ENCODE results near the gene CDK6. TPM values are rescaled to one million over a fixed set of nuclear protein-coding genes. Genes with fewer than 3 reads are reported as not detected.

CDK6 gene
- total RNA-seq, 2 donors from 2014 or later: 28.5 to 36.6 TPM

DNA sequence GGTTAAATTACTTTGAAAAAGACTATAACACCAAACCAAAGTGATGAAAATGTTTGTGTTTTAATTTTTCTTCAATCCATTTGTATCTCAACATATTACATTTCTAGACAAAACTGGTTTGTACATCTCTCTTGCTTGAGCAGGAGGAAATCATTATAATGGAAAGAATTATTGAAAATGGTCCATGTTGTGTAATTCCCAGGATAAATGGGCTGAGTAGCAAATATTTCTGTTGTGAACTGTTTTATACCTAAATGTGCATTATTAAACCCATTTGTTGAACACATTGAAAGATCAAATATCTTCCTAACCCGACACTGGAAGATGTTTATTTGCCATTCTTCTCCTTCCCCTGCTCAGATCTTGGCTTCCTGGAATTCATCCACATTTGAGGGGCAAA, 14.1 kb upstream of the CDK6 start:
- no peaks in the 10 kb centered on the region for H3K27me3 Mint-ChIP-seq (ENCODE audit: insufficient read depth)
- Histone ChIP-seq H3K36me3 (ENCODE audit: control insufficient read depth, insufficient read depth, low read length) (no peaks in the 10 kb centered on the region), H3K4me1 (ENCODE audit: control insufficient read depth, insufficient read depth, low read length) (peaks cover 17% of the 10 kb centered on the region), H3K9me3 (ENCODE audit: control insufficient read depth, low read length) (no peaks in the 10 kb centered on the region), H3K27ac (ENCODE audit: low read depth, low read length) (no peak overlapping the region), H3K9ac (ENCODE audit: extremely low read depth, low read length, poor library complexity, severe bottlenecking) (no peak overlapping the region), H3K4me3 (ENCODE audit: low read length) (no peak overlapping the region), H3K27me3 (ENCODE audit: control insufficient read depth, insufficient read depth, low read length, poor library complexity, severe bottlenecking) (no peaks in the 10 kb centered on the region)
- no peaks in the 10 kb centered on the region for H3K36me3 Mint-ChIP-seq (ENCODE audit: low read depth)
- H3K27ac Mint-ChIP-seq: no peak overlapping the region
- no peaks in the 10 kb centered on the region for H3K9me3 Mint-ChIP-seq
- peaks cover 20% of the 10 kb centered on the region for H3K4me1 Mint-ChIP-seq
- TF ChIP-seq, protein P1, sequence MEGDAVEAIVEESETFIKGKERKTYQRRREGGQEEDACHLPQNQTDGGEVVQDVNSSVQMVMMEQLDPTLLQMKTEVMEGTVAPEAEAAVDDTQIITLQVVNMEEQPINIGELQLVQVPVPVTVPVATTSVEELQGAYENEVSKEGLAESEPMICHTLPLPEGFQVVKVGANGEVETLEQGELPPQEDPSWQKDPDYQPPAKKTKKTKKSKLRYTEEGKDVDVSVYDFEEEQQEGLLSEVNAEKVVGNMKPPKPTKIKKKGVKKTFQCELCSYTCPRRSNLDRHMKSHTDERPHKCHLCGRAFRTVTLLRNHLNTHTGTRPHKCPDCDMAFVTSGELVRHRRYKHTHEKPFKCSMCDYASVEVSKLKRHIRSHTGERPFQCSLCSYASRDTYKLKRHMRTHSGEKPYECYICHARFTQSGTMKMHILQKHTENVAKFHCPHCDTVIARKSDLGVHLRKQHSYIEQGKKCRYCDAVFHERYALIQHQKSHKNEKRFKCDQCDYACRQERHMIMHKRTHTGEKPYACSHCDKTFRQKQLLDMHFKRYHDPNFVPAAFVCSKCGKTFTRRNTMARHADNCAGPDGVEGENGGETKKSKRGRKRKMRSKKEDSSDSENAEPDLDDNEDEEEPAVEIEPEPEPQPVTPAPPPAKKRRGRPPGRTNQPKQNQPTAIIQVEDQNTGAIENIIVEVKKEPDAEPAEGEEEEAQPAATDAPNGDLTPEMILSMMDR (conservative IDR thresholded peaks at IDR 0.05): no peak
- WGBS, 2 experiments (ENCODE audit: insufficient coverage in 1 of 2, insufficient read length in 1 of 2): 80 to 93% methylated on average over 1 of the region's 1 CpG
- H3K4me3 Mint-ChIP-seq: no peak overlapping the region
- DNase-seq: no peak

DNA sequence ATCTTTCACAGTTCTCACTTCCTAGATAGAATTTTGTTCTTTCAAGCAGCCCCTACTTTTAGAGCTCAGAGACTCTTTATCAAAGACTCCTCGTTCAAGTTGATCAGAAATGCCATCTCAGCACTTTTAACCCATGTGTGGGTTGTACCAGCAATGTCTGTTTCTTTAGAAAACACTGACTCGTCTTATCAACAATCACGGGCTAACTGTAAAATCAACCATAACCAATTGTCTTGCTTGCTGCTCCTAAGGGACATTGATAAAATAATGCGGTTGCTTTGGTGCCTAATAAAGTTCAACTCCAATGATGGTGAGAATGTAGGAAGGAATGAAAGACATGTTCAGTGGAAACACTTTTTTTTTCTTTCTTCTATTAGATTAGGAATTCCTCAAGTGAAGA, 12.9 kb upstream of the CDK6 start:
- DNase-seq: no peak
- H3K9ac ChIP-seq (ENCODE audit: extremely low read depth, low read length, poor library complexity, severe bottlenecking): no peak overlapping the region
- Mint-ChIP-seq H3K27ac (no peak overlapping the region), H3K27me3 (ENCODE audit: insufficient read depth) (no peaks in the 10 kb centered on the region), H3K9me3 (no peaks in the 10 kb centered on the region), H3K4me3 (no peak overlapping the region), H3K4me1 (peaks cover 10% of the 10 kb centered on the region), H3K36me3 (ENCODE audit: low read depth) (no peaks in the 10 kb centered on the region)
- TF ChIP-seq, protein P1 (conservative IDR thresholded peaks at IDR 0.05): no peak
- no peak overlapping the region for H3K4me3 ChIP-seq (ENCODE audit: low read length)
- H3K9me3 ChIP-seq (ENCODE audit: control insufficient read depth, low read length): no peaks in the 10 kb centered on the region
- no peaks in the 10 kb centered on the region for H3K27me3 ChIP-seq (ENCODE audit: control insufficient read depth, insufficient read depth, low read length, poor library complexity, severe bottlenecking)
- 78 to 86% methylated on average over 1 to 4 of the region's 4 CpGs for WGBS, 2 experiments (ENCODE audit: insufficient coverage in 1 of 2, insufficient read length in 1 of 2)
- peaks cover 5% of the 10 kb centered on the region for H3K4me1 ChIP-seq (ENCODE audit: control insufficient read depth, insufficient read depth, low read length)
- H3K27ac ChIP-seq (ENCODE audit: low read depth, low read length): no peak overlapping the region
- no peaks in the 10 kb centered on the region for H3K36me3 ChIP-seq (ENCODE audit: control insufficient read depth, insufficient read depth, low read length)

DNA sequence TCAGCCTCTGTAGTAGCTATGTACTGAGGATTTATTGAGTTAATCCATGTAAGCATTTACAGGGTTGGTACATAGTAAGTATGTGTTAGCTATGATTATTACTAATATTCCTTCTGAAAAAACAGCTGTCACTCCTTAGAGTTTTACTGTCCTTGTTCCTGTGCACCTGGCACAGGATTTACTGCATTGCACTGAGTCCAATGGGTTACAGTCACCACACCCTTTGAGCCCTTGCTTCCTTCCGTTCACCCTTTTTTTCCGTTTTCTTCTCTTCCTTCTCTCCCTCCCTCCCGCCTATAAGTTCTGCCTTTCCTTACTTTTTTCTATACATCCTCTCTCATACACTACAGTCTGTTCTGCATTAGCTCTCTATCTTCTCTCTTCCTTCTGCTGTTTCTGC, 12.5 kb upstream of the CDK6 start:
- Mint-ChIP-seq H3K4me3 (no peak overlapping the region), H3K9me3 (no peaks in the 10 kb centered on the region), H3K27ac (no peak overlapping the region), H3K27me3 (ENCODE audit: insufficient read depth) (no peaks in the 10 kb centered on the region), H3K4me1 (peaks cover 7% of the 10 kb centered on the region), H3K36me3 (ENCODE audit: low read depth) (no peaks in the 10 kb centered on the region)
- peaks cover 2% of the 10 kb centered on the region for H3K4me1 ChIP-seq (ENCODE audit: control insufficient read depth, insufficient read depth, low read length)
- no peak overlapping the region for H3K4me3 ChIP-seq (ENCODE audit: low read length)
- DNase-seq: no peak
- TF ChIP-seq, protein P1 (conservative IDR thresholded peaks at IDR 0.05): no peak
- no peak overlapping the region for H3K9ac ChIP-seq (ENCODE audit: extremely low read depth, low read length, poor library complexity, severe bottlenecking)
- H3K27ac ChIP-seq (ENCODE audit: low read depth, low read length): no peak overlapping the region
- no peaks in the 10 kb centered on the region for H3K27me3 ChIP-seq (ENCODE audit: control insufficient read depth, insufficient read depth, low read length, poor library complexity, severe bottlenecking)
- no peaks in the 10 kb centered on the region for H3K9me3 ChIP-seq (ENCODE audit: control insufficient read depth, low read length)
- WGBS, 2 experiments (ENCODE audit: insufficient coverage in 1 of 2, insufficient read length in 1 of 2): 94 to 100% methylated on average over 1 to 3 of the region's 3 CpGs
- no peaks in the 10 kb centered on the region for H3K36me3 ChIP-seq (ENCODE audit: control insufficient read depth, insufficient read depth, low read length)
